ENCODE results near the gene SMAP2.

- TF ChIP-seq CTCF (IDR thresholded peaks at IDR 0.05; ENCODE audit: extremely low read depth in 1 of 2, insufficient read depth in 1 of 2, low read depth in 1 of 2, low read length in 2 of 2) (no peak), POLR2AphosphoS5 (IDR thresholded peaks at IDR 0.05; ENCODE audit: insufficient read depth, low read depth, low read length) (no peak), POLR2A (IDR thresholded peaks at IDR 0.05; ENCODE audit: low read depth, low read length) (no peak), EZH2 (IDR thresholded peaks at IDR 0.05; ENCODE audit: borderline replicate concordance, low read depth, low read length, severe bottlenecking) (no peak), JUN (IDR thresholded peaks at IDR 0.05; ENCODE audit: borderline replicate concordance, insufficient read depth, insufficient read length, low read depth) (no peak), MAX (IDR thresholded peaks at IDR 0.05; ENCODE audit: insufficient read depth, insufficient read length) (no peak), MYC (IDR thresholded peaks at IDR 0.05; ENCODE audit: low read depth, low read length) (no peak), FOS (IDR thresholded peaks at IDR 0.05; ENCODE audit: borderline replicate concordance, insufficient read depth, low read length) (no peak), GATA2 (IDR thresholded peaks at IDR 0.05; ENCODE audit: insufficient read depth, insufficient read length, low read depth, low read length) (no peak)
Observed at GRCh38 chr1:40371707-40372258, 1.7 kb upstream of the SMAP2 start.
